GM13977 (cell line): Measurements from ENCODE around the gene CLNK.

Experiments
- DNase-seq: peaks from one replicate; pipeline ENCODE4 v3.0.0; 2012; ENCODE audit warnings: low spot score
- in situ Hi-C: fragments of 300-500 bp; cut with MboI; formaldehyde crosslinking; loops from one replicate; pipeline ENCODE4 v1.12.0; 2022; ENCODE audit warnings: low sequenced_read_pairs, low pct_unique_long_range_greater_than_20kb, mixed read lengths, inconsistent platforms; ENCODE audit not compliant: unreplicated experiment
- TF ChIP-seq, protein P1 (sequence below): IDR thresholded peaks from 2 replicates; pipeline ENCODE4 v1.5.1; 2012; ENCODE audit warnings: mild to moderate bottlenecking, control low read depth; ENCODE audit not compliant: insufficient read depth; ENCODE audit errors: extremely low read depth, missing control alignments

The CLNK gene

DNA sequence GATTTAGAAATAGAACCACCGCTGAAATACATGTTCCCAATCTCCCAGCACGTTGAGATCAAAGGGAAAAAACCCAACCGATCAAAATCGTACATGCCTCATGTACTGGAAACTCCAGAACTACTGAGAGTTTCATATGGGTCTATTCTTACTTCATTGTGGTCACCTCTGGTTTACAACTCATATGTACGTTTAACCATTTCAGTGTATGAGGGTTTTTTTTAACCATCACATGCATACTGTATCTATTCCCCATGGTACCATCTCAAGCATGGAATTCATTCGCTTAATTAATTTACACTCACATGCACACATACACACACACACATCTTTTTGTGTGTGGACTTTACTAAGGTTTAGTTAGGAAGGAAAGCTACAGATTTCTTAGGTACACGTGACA lies 46.0 kb upstream of the CLNK start:
- DNase-seq: peak; percentile 55
- TF ChIP-seq, protein P1, sequence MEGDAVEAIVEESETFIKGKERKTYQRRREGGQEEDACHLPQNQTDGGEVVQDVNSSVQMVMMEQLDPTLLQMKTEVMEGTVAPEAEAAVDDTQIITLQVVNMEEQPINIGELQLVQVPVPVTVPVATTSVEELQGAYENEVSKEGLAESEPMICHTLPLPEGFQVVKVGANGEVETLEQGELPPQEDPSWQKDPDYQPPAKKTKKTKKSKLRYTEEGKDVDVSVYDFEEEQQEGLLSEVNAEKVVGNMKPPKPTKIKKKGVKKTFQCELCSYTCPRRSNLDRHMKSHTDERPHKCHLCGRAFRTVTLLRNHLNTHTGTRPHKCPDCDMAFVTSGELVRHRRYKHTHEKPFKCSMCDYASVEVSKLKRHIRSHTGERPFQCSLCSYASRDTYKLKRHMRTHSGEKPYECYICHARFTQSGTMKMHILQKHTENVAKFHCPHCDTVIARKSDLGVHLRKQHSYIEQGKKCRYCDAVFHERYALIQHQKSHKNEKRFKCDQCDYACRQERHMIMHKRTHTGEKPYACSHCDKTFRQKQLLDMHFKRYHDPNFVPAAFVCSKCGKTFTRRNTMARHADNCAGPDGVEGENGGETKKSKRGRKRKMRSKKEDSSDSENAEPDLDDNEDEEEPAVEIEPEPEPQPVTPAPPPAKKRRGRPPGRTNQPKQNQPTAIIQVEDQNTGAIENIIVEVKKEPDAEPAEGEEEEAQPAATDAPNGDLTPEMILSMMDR: no peak
- in situ Hi-C loops: loop anchor here (25.0 kb wide), 1 partner anchor 682 kb away; no protein-coding TSS in a partner anchor

DNA sequence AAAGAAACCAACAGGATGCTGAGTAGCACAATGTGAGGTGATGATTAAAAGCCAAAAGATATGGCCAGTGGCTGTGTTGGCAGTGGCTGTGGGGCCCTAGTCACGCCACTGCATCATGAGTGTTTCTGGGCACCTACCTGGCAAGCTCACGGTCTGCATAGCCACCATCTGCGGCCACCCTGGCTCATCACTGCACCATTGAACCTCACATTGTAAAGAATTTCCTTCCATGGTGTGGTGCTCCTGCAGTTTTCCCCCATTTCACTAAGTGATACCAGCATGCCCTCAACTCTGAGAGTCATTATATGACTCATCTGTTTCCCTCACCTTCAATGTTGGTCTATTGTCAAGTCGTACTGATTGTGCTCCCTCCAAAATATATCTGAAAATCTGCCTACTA lies 45.5 kb upstream of the CLNK start:
- DNase-seq: no peak
- TF ChIP-seq, protein P1: no peak
- in situ Hi-C loops: loop anchor here (25.0 kb wide), 1 partner anchor 682 kb away; no protein-coding TSS in a partner anchor

DNA sequence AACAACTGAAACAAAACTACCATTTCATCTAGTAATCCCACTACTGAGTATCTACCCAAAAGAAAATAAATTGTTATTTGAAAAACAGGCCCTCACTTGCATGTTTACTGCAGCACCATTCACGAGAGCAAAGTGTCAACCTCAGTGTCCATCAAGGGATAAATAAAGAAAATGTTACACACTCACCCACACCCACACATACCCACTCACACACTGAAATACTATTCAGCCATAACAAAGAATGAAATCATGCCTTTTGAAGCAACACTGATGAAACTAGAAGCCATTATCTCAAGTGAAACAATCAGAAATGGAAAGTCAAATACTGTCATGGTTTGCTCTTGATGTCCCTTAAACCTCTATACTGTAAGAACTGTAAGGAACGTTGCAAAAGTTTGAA lies 44.8 kb upstream of the CLNK start:
- TF ChIP-seq, protein P1: no peak
- in situ Hi-C loops: loop anchor here (25.0 kb wide), 1 partner anchor 683 kb away; no protein-coding TSS in a partner anchor
- no peak for DNase-seq

DNA sequence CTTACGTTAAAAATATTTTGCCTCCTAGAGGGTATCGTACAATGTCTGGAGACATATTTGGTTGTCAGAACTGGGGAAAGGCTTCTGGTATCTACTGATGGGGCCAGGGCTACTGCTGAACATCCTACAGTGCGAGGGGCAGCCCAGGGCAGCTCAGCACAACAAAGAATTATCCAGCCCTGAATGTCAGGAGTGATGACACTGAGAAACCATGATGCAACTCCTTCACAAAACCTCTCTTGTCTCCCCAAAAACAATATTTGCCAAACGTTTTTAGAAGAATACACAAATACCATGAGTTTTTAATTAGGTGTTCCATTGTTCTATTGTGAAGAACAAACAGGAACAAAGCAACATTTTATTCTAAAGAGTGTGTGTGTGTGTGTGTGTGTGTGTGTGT lies 43.4 kb upstream of the CLNK start:
- TF ChIP-seq, protein P1: no peak
- no peak for DNase-seq
- in situ Hi-C loops: loop anchor here (25.0 kb wide), 1 partner anchor 684 kb away; no protein-coding TSS in a partner anchor

DNA sequence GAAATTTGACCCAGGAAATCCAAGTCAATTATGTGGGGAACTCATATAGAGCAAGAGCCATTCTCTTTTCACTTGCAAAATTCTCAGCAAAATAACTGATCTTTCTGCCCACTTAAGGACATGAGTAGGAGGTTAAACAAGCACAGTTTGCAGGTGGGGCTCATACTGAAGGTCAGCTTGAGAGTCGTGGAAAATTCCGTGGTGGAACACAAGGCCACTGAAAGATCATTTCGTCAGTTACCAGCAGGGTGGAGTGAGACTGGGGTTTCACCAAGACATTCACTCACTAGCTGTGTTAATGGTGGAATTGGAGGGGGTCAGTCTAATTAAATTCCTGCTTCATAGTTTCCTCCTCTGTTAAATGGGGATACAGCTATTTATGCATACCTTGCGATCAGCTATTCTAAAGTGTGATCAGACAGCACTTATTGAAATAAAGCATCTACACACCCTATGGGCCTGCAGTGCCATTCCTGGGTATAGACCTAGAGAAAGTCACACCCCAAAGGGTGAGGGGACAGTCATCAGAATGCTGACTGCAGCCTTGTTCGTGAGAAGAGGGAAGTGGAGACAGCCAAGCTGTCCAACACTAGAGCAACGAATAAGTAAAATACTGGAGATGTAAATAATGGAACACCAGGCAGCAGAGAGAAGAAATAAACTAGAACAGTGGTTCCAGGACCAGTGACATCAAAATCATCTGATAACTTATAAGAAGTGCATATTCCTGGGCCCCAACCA lies 42.7 kb upstream of the CLNK start:
- TF ChIP-seq, protein P1: no peak
- in situ Hi-C loops: loop anchor here (25.0 kb wide), 1 partner anchor 685 kb away; no protein-coding TSS in a partner anchor
- no peak for DNase-seq

DNA sequence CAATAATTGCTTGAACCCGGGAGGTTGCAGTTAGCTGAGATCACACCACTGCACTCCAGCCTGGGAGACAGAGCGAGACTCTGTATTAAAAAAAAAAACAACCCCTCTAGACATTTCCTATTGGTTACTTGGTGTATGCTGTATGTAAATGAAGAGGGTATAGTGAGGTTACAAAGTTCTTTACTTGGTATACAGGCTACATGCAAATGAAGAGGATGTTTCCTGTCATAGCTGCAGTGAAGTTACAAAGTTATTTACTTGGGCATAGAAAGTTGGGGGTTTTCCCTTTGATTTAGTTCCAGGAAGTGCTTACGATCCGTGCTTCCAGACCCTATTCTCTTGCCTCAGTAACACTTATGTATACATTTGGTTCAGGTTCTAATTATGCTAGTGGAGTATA lies 38.4 kb upstream of the CLNK start:
- in situ Hi-C loops: no loop called here
- DNase-seq: no peak
- TF ChIP-seq, protein P1: no peak
